Activated naive CD8-positive, alpha-beta T cell treated with anti-CD3 and anti-CD28 coated beads, Interleukin-2, amount 10 ng/mL, durations not matched to agents 7 days and 5 days (primary cell): ENCODE measurements around the gene PIM2. TPM values are rescaled to one million over a fixed set of nuclear protein-coding genes. Genes with fewer than 3 reads are reported as not detected.

Experiments
- ATAC-seq: fragments of 150-1000 bp; cut with Tn5 transposase; one replicate; pipeline ENCODE4 v1.10.0; 2021; ENCODE audit warnings: low read depth, moderate library complexity
- POLR2A ChIA-PET: fragments of 350-600 bp; sonication (Branson Sonifier 250); formaldehyde crosslinking; loops from one replicate; lab custom pipeline; 2021; ENCODE audit warnings: antibody characterized with exemption; lab: Charles Lee
- DNase-seq: peaks from one replicate; pipeline ENCODE4 v3.0.0; 2021
- H3K27ac Mint-ChIP-seq: one replicate; pipeline ENCODE4 v1.8.0; 2022; ENCODE audit warnings: mild to moderate bottlenecking, mixed read lengths
- H3K27me3 Mint-ChIP-seq: one replicate; pipeline ENCODE4 v1.8.0; 2022; ENCODE audit warnings: mild to moderate bottlenecking, moderate library complexity, mixed read lengths
- H3K36me3 Mint-ChIP-seq: one replicate; pipeline ENCODE4 v1.8.0; 2021; ENCODE audit warnings: mild to moderate bottlenecking, mixed read lengths
- H3K4me1 Mint-ChIP-seq: one replicate; pipeline ENCODE4 v1.8.0; 2021; ENCODE audit warnings: mixed read lengths
- H3K4me3 Mint-ChIP-seq: one replicate; pipeline ENCODE4 v1.8.0; 2022; ENCODE audit warnings: mild to moderate bottlenecking, moderate library complexity, mixed read lengths
- H3K9me3 Mint-ChIP-seq: one replicate; pipeline ENCODE4 v1.8.0; 2021; ENCODE audit warnings: mixed read lengths
- total RNA-seq, 2 experiments: library from RNA; stranded (reverse); gene quantifications; one replicate each; pipeline ENCODE4 v1.2.3, GENCODE V29; 2021

Gene PIM2
- total RNA-seq, 2 experiments from 2014 or later: 63.1 to 63.2 TPM

- DNase-seq: peak; percentile 52
- H3K4me1 Mint-ChIP-seq: peaks cover 29% of the 10 kb centered on the region
- H3K36me3 Mint-ChIP-seq: peaks cover 17% of the 10 kb centered on the region
- POLR2A ChIA-PET: interaction anchor here (0.7 to 1.8 kb wide), 2 partner anchors 12 to 97 kb away, joined by 3 to 5 read pairs; partner anchors contain the start of gene OTUD5
- no peaks in the 10 kb centered on the region for H3K27me3 Mint-ChIP-seq
- ATAC-seq: peak; percentile 43
- no peak overlapping the region for H3K4me3 Mint-ChIP-seq
- no peaks in the 10 kb centered on the region for H3K9me3 Mint-ChIP-seq
- H3K27ac Mint-ChIP-seq: peak overlapping the region; percentile 54
Measured at GRCh38 chrX:48945517-48946348, 26.9 kb upstream of the PIM2 start.

- peaks cover 20% of the 10 kb centered on the region for H3K36me3 Mint-ChIP-seq
- no peaks in the 10 kb centered on the region for H3K27me3 Mint-ChIP-seq
- H3K9me3 Mint-ChIP-seq: no peaks in the 10 kb centered on the region
- H3K4me3 Mint-ChIP-seq: no peak overlapping the region
- ATAC-seq: no peak
- POLR2A ChIA-PET: interaction anchor here (1.6 to 7.2 kb wide), 2 partner anchors 24 to 31 kb away, joined by 5 to 51 read pairs; partner anchors contain the start of genes PIM2 and SLC35A2
- peak overlapping the region; percentile 25 for H3K27ac Mint-ChIP-seq
- no peak for DNase-seq
- peaks cover 53% of the 10 kb centered on the region for H3K4me1 Mint-ChIP-seq
Measured at GRCh38 chrX:48942895-48943294, 24.1 kb upstream of the PIM2 start.

GRCh38 chrX:48940404-48940955 lies 21.7 kb upstream of the PIM2 start:
- Mint-ChIP-seq H3K36me3 (peaks cover 26% of the 10 kb centered on the region), H3K4me3 (peak overlapping the region; percentile 55), H3K27ac (peak overlapping the region; percentile 96), H3K4me1 (peaks cover 62% of the 10 kb centered on the region), H3K9me3 (no peaks in the 10 kb centered on the region), H3K27me3 (no peaks in the 10 kb centered on the region)
- ATAC-seq (no peak), DNase-seq (no peak)
- POLR2A ChIA-PET: interaction anchor here (1.0 to 7.2 kb wide), 5 partner anchors 21 to 139 kb away, joined by 3 to 51 read pairs (median 8); partner anchors contain the start of genes HDAC6, PIM2, PQBP1 and SLC35A2

- peaks cover 68% of the 10 kb centered on the region for H3K4me1 Mint-ChIP-seq
- no peaks in the 10 kb centered on the region for H3K9me3 Mint-ChIP-seq
- H3K27ac Mint-ChIP-seq: peak overlapping the region; percentile 96
- H3K4me3 Mint-ChIP-seq: peak overlapping the region; percentile 78
- POLR2A ChIA-PET: interaction anchor here (1.0 to 7.2 kb wide), 7 partner anchors 19 to 256 kb away, joined by 3 to 51 read pairs (median 5); partner anchors contain the start of genes HDAC6, PIM2, PQBP1 and SLC35A2
- ATAC-seq (peak; percentile 30), DNase-seq (peak; percentile 40)
- peaks cover 33% of the 10 kb centered on the region for H3K36me3 Mint-ChIP-seq
- no peaks in the 10 kb centered on the region for H3K27me3 Mint-ChIP-seq
Measured at GRCh38 chrX:48939524-48940228, 20.9 kb upstream of the PIM2 start.

GRCh38 chrX:48938721-48939425 lies 20.0 kb upstream of the PIM2 start:
- Mint-ChIP-seq H3K4me3 (peak overlapping the region; percentile 78), H3K27me3 (no peaks in the 10 kb centered on the region), H3K4me1 (peaks cover 64% of the 10 kb centered on the region), H3K27ac (peak overlapping the region; percentile 96), H3K9me3 (no peaks in the 10 kb centered on the region), H3K36me3 (peaks cover 38% of the 10 kb centered on the region)
- peak; percentile 56 for DNase-seq
- peak; percentile 28 for ATAC-seq
- POLR2A ChIA-PET: interaction anchor here (1.0 to 7.2 kb wide), 9 partner anchors 14 to 255 kb away, joined by 3 to 51 read pairs (median 4); partner anchors contain the start of genes GRIPAP1, OTUD5, PIM2 and SLC35A2

GRCh38 chrX:48937054-48937907 lies 18.5 kb upstream of the PIM2 start:
- Mint-ChIP-seq H3K27me3 (no peaks in the 10 kb centered on the region), H3K4me1 (peaks cover 57% of the 10 kb centered on the region), H3K27ac (peak overlapping the region; percentile 96), H3K36me3 (peaks cover 39% of the 10 kb centered on the region), H3K9me3 (no peaks in the 10 kb centered on the region), H3K4me3 (peak overlapping the region; percentile 78)
- POLR2A ChIA-PET: interaction anchor here (0.6 to 7.2 kb wide), 12 partner anchors 15 to 261 kb away, joined by 3 to 51 read pairs (median 4); partner anchors contain the start of genes GRIPAP1, OTUD5, PIM2 and PQBP1
- DNase-seq: peak; percentile 83
- peak; percentile 83 for ATAC-seq

GRCh38 chrX:48936429-48937053 lies 17.7 kb upstream of the PIM2 start:
- no peak for ATAC-seq

GRCh38 chrX:48935301-48935670 lies 16.5 kb upstream of the PIM2 start:
- Mint-ChIP-seq H3K36me3 (peaks cover 29% of the 10 kb centered on the region), H3K4me3 (no peak overlapping the region), H3K27ac (no peak overlapping the region), H3K4me1 (peaks cover 41% of the 10 kb centered on the region), H3K9me3 (no peaks in the 10 kb centered on the region), H3K27me3 (no peaks in the 10 kb centered on the region)
- ATAC-seq (no peak), DNase-seq (no peak)
- POLR2A ChIA-PET: no interaction called here

More at GRCh38 chrX:48936429-48937053, 17.7 kb upstream of the PIM2 start:
- no peaks in the 10 kb centered on the region for H3K27me3 Mint-ChIP-seq
- H3K36me3 Mint-ChIP-seq: peaks cover 35% of the 10 kb centered on the region
- H3K4me3 Mint-ChIP-seq: peak overlapping the region; percentile 78
- H3K27ac Mint-ChIP-seq: peak overlapping the region; percentile 96
- DNase-seq: no peak
- POLR2A ChIA-PET: interaction anchor here (0.8 to 7.2 kb wide), 8 partner anchors 13 to 245 kb away, joined by 3 to 51 read pairs (median 4); partner anchors contain the start of genes OTUD5, PIM2 and SLC35A2
- H3K9me3 Mint-ChIP-seq: no peaks in the 10 kb centered on the region
- peaks cover 50% of the 10 kb centered on the region for H3K4me1 Mint-ChIP-seq

GRCh38 chrX:48934581-48935300 lies 15.9 kb upstream of the PIM2 start:
- H3K27ac Mint-ChIP-seq: no peak overlapping the region
- no peaks in the 10 kb centered on the region for H3K9me3 Mint-ChIP-seq
- no peak overlapping the region for H3K4me3 Mint-ChIP-seq

GRCh38 chrX:48933757-48934156 lies 14.9 kb upstream of the PIM2 start:
- Mint-ChIP-seq H3K36me3 (peaks cover 31% of the 10 kb centered on the region), H3K27me3 (no peaks in the 10 kb centered on the region), H3K4me3 (no peak overlapping the region), H3K9me3 (no peaks in the 10 kb centered on the region), H3K4me1 (peaks cover 28% of the 10 kb centered on the region), H3K27ac (no peak overlapping the region)
- POLR2A ChIA-PET: no interaction called here
- no peak for DNase-seq
- ATAC-seq: no peak

More at GRCh38 chrX:48934581-48935300, 15.9 kb upstream of the PIM2 start:
- peaks cover 31% of the 10 kb centered on the region for H3K36me3 Mint-ChIP-seq
- ATAC-seq (no peak), DNase-seq (no peak)
- POLR2A ChIA-PET: no interaction called here
- peaks cover 37% of the 10 kb centered on the region for H3K4me1 Mint-ChIP-seq
- no peaks in the 10 kb centered on the region for H3K27me3 Mint-ChIP-seq
